ENCODE measurements around the gene CEP192. TPM values are rescaled to one million over a fixed set of nuclear protein-coding genes. Genes with fewer than 3 reads are reported as not detected.
A peak's percentile ranks its signal among the peaks of the same experiment; 100 is the strongest.

CEP192 gene
- total and polyA plus RNA-seq, 2 of the 13 experiments (the other 11 are each of a cell fraction or from before 2014, with no cell fraction given), result 15.3 to 24.7 TPM

DNA sequence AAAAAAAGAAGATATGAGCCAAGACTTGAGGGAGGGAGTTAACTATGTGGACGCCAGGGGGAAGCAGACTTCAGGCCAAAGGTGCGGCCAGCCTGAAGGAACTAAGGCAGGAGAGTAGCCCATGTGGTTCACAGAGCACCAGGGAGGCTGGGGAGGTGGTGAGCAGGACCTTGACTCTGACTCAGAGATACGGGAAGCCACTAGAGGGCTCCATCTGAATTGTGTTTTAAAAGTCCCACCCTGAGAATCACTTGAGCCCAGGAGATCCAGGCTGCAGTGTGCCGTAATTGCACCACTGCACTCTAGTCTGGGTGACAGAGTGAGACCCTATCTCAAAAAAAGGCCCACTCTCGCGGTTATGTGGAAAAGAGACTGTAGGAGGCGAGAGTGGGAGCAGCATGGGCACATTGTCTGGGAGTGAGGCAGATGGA, 12.3 kb downstream of the CEP192 start (continued):
- TF ChIP-seq ZNF318 (CRISPR knock-in tag; IDR thresholded peaks at IDR 0.05) (no peak), ZNF20 (CRISPR knock-in tag; IDR thresholded peaks at IDR 0.05) (no peak), NFRKB (IDR thresholded peaks at IDR 0.05) (no peak), RARG (CRISPR knock-in tag; IDR thresholded peaks at IDR 0.05; ENCODE audit: low read depth) (no peak), ELF4 (CRISPR knock-in tag; IDR thresholded peaks at IDR 0.05; ENCODE audit: borderline replicate concordance) (no peak), CREB3 (CRISPR knock-in tag; IDR thresholded peaks at IDR 0.05) (no peak), NFIC (IDR thresholded peaks at IDR 0.05; ENCODE audit: low read length) (no peak), HOXA5 (CRISPR knock-in tag; IDR thresholded peaks at IDR 0.05) (no peak), MBNL3 (CRISPR knock-in tag; conservative IDR thresholded peaks at IDR 0.05) (no peak), ZNF549 (CRISPR knock-in tag; IDR thresholded peaks at IDR 0.05) (no peak), MAX (IDR thresholded peaks at IDR 0.05) (no peak), RAD21 (CRISPR knock-in tag; IDR thresholded peaks at IDR 0.05) (peak; percentile 14; the same call in 1 of the 2 replicates), HDAC1 (CRISPR knock-in tag; IDR thresholded peaks at IDR 0.05) (no peak), NR3C1 (CRISPR knock-in tag; IDR thresholded peaks at IDR 0.05) (no peak)
- TF ChIP-seq, protein P1, sequence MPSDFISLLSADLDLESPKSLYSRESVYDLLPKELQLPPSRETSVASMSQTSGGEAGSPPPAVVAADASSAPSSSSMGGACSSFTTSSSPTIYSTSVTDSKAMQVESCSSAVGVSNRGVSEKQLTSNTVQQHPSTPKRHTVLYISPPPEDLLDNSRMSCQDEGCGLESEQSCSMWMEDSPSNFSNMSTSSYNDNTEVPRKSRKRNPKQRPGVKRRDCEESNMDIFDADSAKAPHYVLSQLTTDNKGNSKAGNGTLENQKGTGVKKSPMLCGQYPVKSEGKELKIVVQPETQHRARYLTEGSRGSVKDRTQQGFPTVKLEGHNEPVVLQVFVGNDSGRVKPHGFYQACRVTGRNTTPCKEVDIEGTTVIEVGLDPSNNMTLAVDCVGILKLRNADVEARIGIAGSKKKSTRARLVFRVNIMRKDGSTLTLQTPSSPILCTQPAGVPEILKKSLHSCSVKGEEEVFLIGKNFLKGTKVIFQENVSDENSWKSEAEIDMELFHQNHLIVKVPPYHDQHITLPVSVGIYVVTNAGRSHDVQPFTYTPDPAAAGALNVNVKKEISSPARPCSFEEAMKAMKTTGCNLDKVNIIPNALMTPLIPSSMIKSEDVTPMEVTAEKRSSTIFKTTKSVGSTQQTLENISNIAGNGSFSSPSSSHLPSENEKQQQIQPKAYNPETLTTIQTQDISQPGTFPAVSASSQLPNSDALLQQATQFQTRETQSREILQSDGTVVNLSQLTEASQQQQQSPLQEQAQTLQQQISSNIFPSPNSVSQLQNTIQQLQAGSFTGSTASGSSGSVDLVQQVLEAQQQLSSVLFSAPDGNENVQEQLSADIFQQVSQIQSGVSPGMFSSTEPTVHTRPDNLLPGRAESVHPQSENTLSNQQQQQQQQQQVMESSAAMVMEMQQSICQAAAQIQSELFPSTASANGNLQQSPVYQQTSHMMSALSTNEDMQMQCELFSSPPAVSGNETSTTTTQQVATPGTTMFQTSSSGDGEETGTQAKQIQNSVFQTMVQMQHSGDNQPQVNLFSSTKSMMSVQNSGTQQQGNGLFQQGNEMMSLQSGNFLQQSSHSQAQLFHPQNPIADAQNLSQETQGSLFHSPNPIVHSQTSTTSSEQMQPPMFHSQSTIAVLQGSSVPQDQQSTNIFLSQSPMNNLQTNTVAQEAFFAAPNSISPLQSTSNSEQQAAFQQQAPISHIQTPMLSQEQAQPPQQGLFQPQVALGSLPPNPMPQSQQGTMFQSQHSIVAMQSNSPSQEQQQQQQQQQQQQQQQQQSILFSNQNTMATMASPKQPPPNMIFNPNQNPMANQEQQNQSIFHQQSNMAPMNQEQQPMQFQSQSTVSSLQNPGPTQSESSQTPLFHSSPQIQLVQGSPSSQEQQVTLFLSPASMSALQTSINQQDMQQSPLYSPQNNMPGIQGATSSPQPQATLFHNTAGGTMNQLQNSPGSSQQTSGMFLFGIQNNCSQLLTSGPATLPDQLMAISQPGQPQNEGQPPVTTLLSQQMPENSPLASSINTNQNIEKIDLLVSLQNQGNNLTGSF (CRISPR knock-in tag; IDR thresholded peaks at IDR 0.05), result no peak

Data from HepG2 (cell line).